Upper lobe of left lung (tissue), 6 donors: ENCODE measurements around the gene MAGI2. TPM values are rescaled to one million over a fixed set of nuclear protein-coding genes. Genes with fewer than 3 reads are reported as not detected.

Source experiments
- ATAC-seq, 2 donors: fragments of 200-7000 bp; cut with Tn5 transposase; one replicate each; pipeline ENCODE4 v1.9.1; 2022; ENCODE audit warnings: mild to moderate bottlenecking in 2 of 2, moderate library complexity in 2 of 2; ENCODE audit not compliant: low FRiP score in 2 of 2
- DNase-seq, 2 donors: peaks; one replicate each; pipeline ENCODE4 v3.0.0-alpha.2; 2019 to 2020
- H3K27ac ChIP-seq, 4 donors: fragments of 200-600 bp; sonication (generic); one replicate each; pipeline ENCODE4 v1.5.1; 2016 to 2019
- H3K27me3 ChIP-seq, 4 donors: fragments of 200-600 bp; sonication (generic); one replicate each; pipeline ENCODE4 v1.5.1; 2017 to 2019
- H3K36me3 ChIP-seq, 4 donors: fragments of 200-600 bp; sonication (generic); one replicate each; pipeline ENCODE4 v1.5.1; 2016 to 2019
- H3K4me1 ChIP-seq, 4 donors: fragments of 200-600 bp; sonication (generic); one replicate each; pipeline ENCODE4 v1.5.1; 2018 to 2019
- H3K4me3 ChIP-seq, 4 donors: fragments of 200-600 bp; sonication (generic); one replicate each; pipeline ENCODE4 v1.5.1; 2017 to 2019; ENCODE audit warnings: mild to moderate bottlenecking in 2 of 4, moderate library complexity in 1 of 4
- H3K9me3 ChIP-seq, 4 donors: fragments of 200-600 bp; sonication (generic); one replicate each; pipeline ENCODE4 v1.5.1; 2018 to 2019
- CTCF ChIP-seq, 6 experiments: fragments of 450-650 bp in 4 of 6; fragments of 200-600 bp in 2 of 6; sonication (generic) in 2 of 6; IDR thresholded peaks; one replicate each; pipeline ENCODE4 v1.5.1; 2016 to 2019; ENCODE audit warnings: antibody characterized with exemption in 6 of 6
- EP300 ChIP-seq, 4 donors: sonication (generic); formaldehyde crosslinking; IDR thresholded peaks; one replicate each; pipeline ENCODE4 v1.5.1; 2017; ENCODE audit warnings: antibody characterized with exemption in 4 of 4, control low read depth in 2 of 4
- POLR2A ChIP-seq, 4 donors: fragments of 450-650 bp; IDR thresholded peaks; one replicate each; pipeline ENCODE4 v1.5.1; 2016 to 2017; ENCODE audit warnings: antibody characterized with exemption in 4 of 4, mild to moderate bottlenecking in 2 of 4
- POLR2AphosphoS5 ChIP-seq, 2 donors: sonication (generic); formaldehyde crosslinking; IDR thresholded peaks; one replicate each; pipeline ENCODE4 v1.5.1; 2017; ENCODE audit warnings: antibody characterized with exemption in 2 of 2
- WGBS, 2 donors: methylation state at CpG; one replicate each; pipeline ENCODE4 v1.1.5; 2017 to 2018; 5-methylcytosine and 5-hydroxymethylcytosine counted together
- total RNA-seq, 6 donors: library from RNA; depleted of rRNA in 4 of 6; stranded (reverse); fragments of >200 nt in 4 of 6; gene quantifications; one replicate each; pipeline versions ENCODE4 v1.1.0 to v1.2.1, GENCODE V29; 2016 to 2021
- donor health status: DM: no; HTN: no; CAD: no; lungs with moderate emphysema.
- donor health status: DM: no; HTN: yes; CAD: no; lungs with severe emphysema.

Gene MAGI2
- total RNA-seq, 6 donors from 2014 or later = 7.9 to 84.9 (median 11.8) TPM

- Histone ChIP-seq H3K36me3 (no peaks in the 10 kb centered on the region), H3K27ac (no peak overlapping the region), H3K4me3 (no peak overlapping the region), H3K9me3 (no peaks in the 10 kb centered on the region), H3K4me1 (no peaks in the 10 kb centered on the region), H3K27me3 (no peaks in the 10 kb centered on the region)
- no peak for TF ChIP-seq POLR2A (IDR thresholded peaks at IDR 0.05)
- no peak for TF ChIP-seq CTCF (IDR thresholded peaks at IDR 0.05)
- TF ChIP-seq EP300 (IDR thresholded peaks at IDR 0.05) = no peak
- TF ChIP-seq POLR2AphosphoS5 (IDR thresholded peaks at IDR 0.05) = no peak
- WGBS, 2 donors = 84 to 93% methylated on average over 3 of the region's 3 CpGs
- ATAC-seq = no peak
- DNase-seq = no peak
Measured at GRCh38 chr7:79421751-79422150, 31.7 kb downstream of the MAGI2 start.

- H3K27ac ChIP-seq = no peak overlapping the region
- 54 to 64% methylated on average over 2 of the region's 2 CpGs for WGBS, 2 donors
- no peaks in the 10 kb centered on the region for H3K36me3 ChIP-seq
- H3K27me3 ChIP-seq = no peaks in the 10 kb centered on the region
- H3K9me3 ChIP-seq = no peaks in the 10 kb centered on the region
- peak in 1 of 2 donors; percentile 83 for ATAC-seq
- TF ChIP-seq CTCF (IDR thresholded peaks at IDR 0.05) (no peak), POLR2A (IDR thresholded peaks at IDR 0.05) (no peak), POLR2AphosphoS5 (IDR thresholded peaks at IDR 0.05) (no peak), EP300 (IDR thresholded peaks at IDR 0.05) (no peak)
- H3K4me3 ChIP-seq = no peak overlapping the region
- H3K4me1 ChIP-seq = no peaks in the 10 kb centered on the region
- no peak for DNase-seq
Measured at GRCh38 chr7:79420464-79420863, 33.0 kb downstream of the MAGI2 start.

GRCh38 chr7:79414910-79415309 lies 38.6 kb downstream of the MAGI2 start:
- no peak for ATAC-seq
- Histone ChIP-seq H3K9me3 (no peaks in the 10 kb centered on the region), H3K27me3 (no peaks in the 10 kb centered on the region), H3K36me3 (no peaks in the 10 kb centered on the region), H3K27ac (no peak overlapping the region), H3K4me3 (no peak overlapping the region), H3K4me1 (no peaks in the 10 kb centered on the region)
- TF ChIP-seq POLR2A (IDR thresholded peaks at IDR 0.05) (no peak), POLR2AphosphoS5 (IDR thresholded peaks at IDR 0.05) (no peak), CTCF (IDR thresholded peaks at IDR 0.05) (no peak), EP300 (IDR thresholded peaks at IDR 0.05) (no peak)
- DNase-seq = no peak

- no peak for ATAC-seq
- no peaks in the 10 kb centered on the region for H3K27me3 ChIP-seq
- 92 to 95% methylated on average over 2 of the region's 2 CpGs for WGBS, 2 donors
Measured at GRCh38 chr7:79412915-79413314, 40.6 kb downstream of the MAGI2 start.

More at GRCh38 chr7:79412915-79413314, 40.6 kb downstream of the MAGI2 start:
- H3K36me3 ChIP-seq = no peaks in the 10 kb centered on the region
- TF ChIP-seq CTCF (IDR thresholded peaks at IDR 0.05) (no peak), POLR2AphosphoS5 (IDR thresholded peaks at IDR 0.05) (no peak), POLR2A (IDR thresholded peaks at IDR 0.05) (no peak), EP300 (IDR thresholded peaks at IDR 0.05) (no peak)
- no peak for DNase-seq
- H3K4me1 ChIP-seq = no peaks in the 10 kb centered on the region
- no peak overlapping the region for H3K4me3 ChIP-seq
- H3K27ac ChIP-seq = no peak overlapping the region
- no peaks in the 10 kb centered on the region for H3K9me3 ChIP-seq
